ENCODE data around the gene PLIN1.

- TF ChIP-seq, protein P1, sequence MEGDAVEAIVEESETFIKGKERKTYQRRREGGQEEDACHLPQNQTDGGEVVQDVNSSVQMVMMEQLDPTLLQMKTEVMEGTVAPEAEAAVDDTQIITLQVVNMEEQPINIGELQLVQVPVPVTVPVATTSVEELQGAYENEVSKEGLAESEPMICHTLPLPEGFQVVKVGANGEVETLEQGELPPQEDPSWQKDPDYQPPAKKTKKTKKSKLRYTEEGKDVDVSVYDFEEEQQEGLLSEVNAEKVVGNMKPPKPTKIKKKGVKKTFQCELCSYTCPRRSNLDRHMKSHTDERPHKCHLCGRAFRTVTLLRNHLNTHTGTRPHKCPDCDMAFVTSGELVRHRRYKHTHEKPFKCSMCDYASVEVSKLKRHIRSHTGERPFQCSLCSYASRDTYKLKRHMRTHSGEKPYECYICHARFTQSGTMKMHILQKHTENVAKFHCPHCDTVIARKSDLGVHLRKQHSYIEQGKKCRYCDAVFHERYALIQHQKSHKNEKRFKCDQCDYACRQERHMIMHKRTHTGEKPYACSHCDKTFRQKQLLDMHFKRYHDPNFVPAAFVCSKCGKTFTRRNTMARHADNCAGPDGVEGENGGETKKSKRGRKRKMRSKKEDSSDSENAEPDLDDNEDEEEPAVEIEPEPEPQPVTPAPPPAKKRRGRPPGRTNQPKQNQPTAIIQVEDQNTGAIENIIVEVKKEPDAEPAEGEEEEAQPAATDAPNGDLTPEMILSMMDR (conservative IDR thresholded peaks at IDR 0.05; ENCODE audit: low read depth, low read length) = no peak
- TF ChIP-seq EZH2 (IDR thresholded peaks at IDR 0.05; ENCODE audit: borderline replicate concordance, low read depth, low read length, poor library complexity, severe bottlenecking) = no peak
These were observed 26.5 kb downstream of the PLIN1 start for GRCh38 chr15:89652666-89653065.
